Activated T-cell treated with anti-CD3 and anti-CD28 coated beads, Interleukin-2, amount 50 U/mL, for 72 hours (primary cell): ENCODE measurements around the gene OGFRL1. TPM values are rescaled to one million over a fixed set of nuclear protein-coding genes. Genes with fewer than 3 reads are reported as not detected.

Experiments
- ATAC-seq, 2 donors: fragments of 150-1000 bp; cut with Tn5 transposase; replicated peaks in 1 of 2; 2 replicates each; pipeline ENCODE4 v1.10.0; 2021; ENCODE audit warnings: moderate library complexity in 2 of 2, mild to moderate bottlenecking in 1 of 2
- DNase-seq, 2 donors: peaks; one replicate each; pipeline ENCODE4 v3.0.0; 2021 to 2022; ENCODE audit warnings: mixed read lengths in 1 of 2
- H3K27ac Mint-ChIP-seq: one replicate; pipeline ENCODE4 v1.8.0; 2022; ENCODE audit warnings: mild to moderate bottlenecking, moderate library complexity, mixed read lengths
- H3K27me3 Mint-ChIP-seq: one replicate; pipeline ENCODE4 v1.8.0; 2022; ENCODE audit warnings: low read depth, mixed read lengths
- H3K36me3 Mint-ChIP-seq, 2 donors: one replicate each; pipeline ENCODE4 v1.8.0; 2022; ENCODE audit warnings: mixed read lengths in 2 of 2, mild to moderate bottlenecking in 1 of 2; ENCODE audit not compliant: insufficient read depth in 2 of 2
- H3K4me1 Mint-ChIP-seq: one replicate; pipeline ENCODE4 v1.8.0; 2022; ENCODE audit warnings: low read depth, mixed read lengths
- H3K4me3 Mint-ChIP-seq, 2 donors: one replicate each; pipeline ENCODE4 v1.8.0; 2022; ENCODE audit warnings: mild to moderate bottlenecking in 2 of 2, mixed read lengths in 2 of 2, moderate library complexity in 2 of 2
- H3K9me3 Mint-ChIP-seq, 2 donors: one replicate each; pipeline ENCODE4 v1.8.0; 2022; ENCODE audit warnings: mixed read lengths in 2 of 2
- total RNA-seq, 2 donors: library from RNA; stranded (reverse); gene quantifications; one replicate each; pipeline ENCODE4 v1.2.3, GENCODE V29; 2022

The OGFRL1 gene
- total RNA-seq = 1 to 10 TPM; 6.0 to 6.7 TPM

GRCh38 chr6:71288228-71289038 is at the start of gene OGFRL1:
Gene OGFRL1, plus strand, starts transcription at chr6:71288811. Its CDS starts 126 bp downstream, at chr6:71288937.
- H3K4me1 Mint-ChIP-seq = peaks cover 39% of the 10 kb centered on the region
- peak; percentile 76 to 81 for DNase-seq
- peaks cover 9% of the 10 kb centered on the region for H3K27me3 Mint-ChIP-seq
- peak; percentile 90 to 92 for ATAC-seq
- no peaks in the 10 kb centered on the region for H3K9me3 Mint-ChIP-seq
- H3K4me3 Mint-ChIP-seq = peak within 1 kb of the TSS; percentile 83 to 90
- peak within 1 kb of the TSS; percentile 44 for H3K27ac Mint-ChIP-seq
- H3K36me3 Mint-ChIP-seq = peaks cover 0 to 4% of the 10 kb centered on the region in 2 donors

- Mint-ChIP-seq H3K27ac (no peak overlapping the region), H3K4me3 (no peak overlapping the region), H3K9me3 (peaks cover 2 to 3% of the 10 kb centered on the region in 2 donors), H3K36me3 (no peaks in the 10 kb centered on the region), H3K27me3 (peaks cover 26% of the 10 kb centered on the region), H3K4me1 (no peaks in the 10 kb centered on the region)
- DNase-seq (no peak), ATAC-seq (no peak)
Observed at GRCh38 chr6:71239694-71240093, 48.9 kb upstream of the OGFRL1 start.

- H3K9me3 Mint-ChIP-seq = peaks cover 2 to 3% of the 10 kb centered on the region in 2 donors
- no peaks in the 10 kb centered on the region for H3K36me3 Mint-ChIP-seq
- H3K27me3 Mint-ChIP-seq = peaks cover 3% of the 10 kb centered on the region
- no peak overlapping the region for H3K4me3 Mint-ChIP-seq
- no peak for ATAC-seq
- H3K27ac Mint-ChIP-seq = no peak overlapping the region
- peaks cover 9% of the 10 kb centered on the region for H3K4me1 Mint-ChIP-seq
- no peak for DNase-seq
Observed at GRCh38 chr6:71245265-71246049, 43.2 kb upstream of the OGFRL1 start.

- ATAC-seq = no peak
- peaks cover 9% of the 10 kb centered on the region for H3K4me1 Mint-ChIP-seq
- H3K4me3 Mint-ChIP-seq = no peak overlapping the region
- H3K27ac Mint-ChIP-seq = no peak overlapping the region
- H3K36me3 Mint-ChIP-seq = no peaks in the 10 kb centered on the region
- no peaks in the 10 kb centered on the region for H3K27me3 Mint-ChIP-seq
- H3K9me3 Mint-ChIP-seq = peaks cover 0 to 2% of the 10 kb centered on the region in 2 donors
- DNase-seq = no peak
Observed at GRCh38 chr6:71246596-71246995, 42.0 kb upstream of the OGFRL1 start.

- H3K36me3 Mint-ChIP-seq = no peaks in the 10 kb centered on the region
- H3K4me1 Mint-ChIP-seq = peaks cover 9% of the 10 kb centered on the region
- no peaks in the 10 kb centered on the region for H3K27me3 Mint-ChIP-seq
- ATAC-seq = peak in 1 of 2 donors; percentile 42
- no peak overlapping the region for H3K4me3 Mint-ChIP-seq
- no peak overlapping the region for H3K27ac Mint-ChIP-seq
- peaks cover 0 to 2% of the 10 kb centered on the region in 2 donors for H3K9me3 Mint-ChIP-seq
- no peak for DNase-seq
Observed at GRCh38 chr6:71248306-71248765, 40.3 kb upstream of the OGFRL1 start.

GRCh38 chr6:71248878-71249544 is 39.6 kb upstream of the OGFRL1 start:
- no peak for ATAC-seq
- Mint-ChIP-seq H3K36me3 (no peaks in the 10 kb centered on the region), H3K27ac (no peak overlapping the region)

GRCh38 chr6:71250099-71250602 is 38.5 kb upstream of the OGFRL1 start:
- ATAC-seq = no peak
- Mint-ChIP-seq H3K36me3 (no peaks in the 10 kb centered on the region), H3K9me3 (no peaks in the 10 kb centered on the region), H3K4me1 (peaks cover 9% of the 10 kb centered on the region), H3K4me3 (no peak overlapping the region), H3K27ac (no peak overlapping the region), H3K27me3 (no peaks in the 10 kb centered on the region)
- DNase-seq = no peak

More at GRCh38 chr6:71248878-71249544, 39.6 kb upstream of the OGFRL1 start:
- Mint-ChIP-seq H3K4me3 (no peak overlapping the region), H3K9me3 (no peaks in the 10 kb centered on the region), H3K4me1 (peaks cover 9% of the 10 kb centered on the region), H3K27me3 (no peaks in the 10 kb centered on the region)
- no peak for DNase-seq

GRCh38 chr6:71252410-71252809 is 36.2 kb upstream of the OGFRL1 start:
- Mint-ChIP-seq H3K36me3 (no peaks in the 10 kb centered on the region), H3K27me3 (no peaks in the 10 kb centered on the region), H3K4me3 (no peak overlapping the region), H3K27ac (no peak overlapping the region), H3K4me1 (peaks cover 9% of the 10 kb centered on the region), H3K9me3 (no peaks in the 10 kb centered on the region)
- no peak for DNase-seq
- ATAC-seq = no peak

GRCh38 chr6:71252960-71253359 is 35.7 kb upstream of the OGFRL1 start:
- Mint-ChIP-seq H3K36me3 (no peaks in the 10 kb centered on the region), H3K27ac (no peak overlapping the region), H3K27me3 (no peaks in the 10 kb centered on the region), H3K4me1 (peaks cover 9% of the 10 kb centered on the region), H3K9me3 (no peaks in the 10 kb centered on the region), H3K4me3 (no peak overlapping the region)
- no peak for ATAC-seq
- DNase-seq = no peak

GRCh38 chr6:71254323-71254722 is 34.3 kb upstream of the OGFRL1 start:
- no peak overlapping the region for H3K4me3 Mint-ChIP-seq
- H3K36me3 Mint-ChIP-seq = no peaks in the 10 kb centered on the region
- no peaks in the 10 kb centered on the region for H3K9me3 Mint-ChIP-seq
- peaks cover 5% of the 10 kb centered on the region for H3K4me1 Mint-ChIP-seq
- ATAC-seq = no peak
- H3K27me3 Mint-ChIP-seq = no peaks in the 10 kb centered on the region
- no peak for DNase-seq
- no peak overlapping the region for H3K27ac Mint-ChIP-seq

- H3K9me3 Mint-ChIP-seq = no peaks in the 10 kb centered on the region
- no peak overlapping the region for H3K27ac Mint-ChIP-seq
- H3K27me3 Mint-ChIP-seq = no peaks in the 10 kb centered on the region
- no peaks in the 10 kb centered on the region for H3K36me3 Mint-ChIP-seq
- no peaks in the 10 kb centered on the region for H3K4me1 Mint-ChIP-seq
- no peak overlapping the region for H3K4me3 Mint-ChIP-seq
- DNase-seq (no peak), ATAC-seq (no peak)
Observed at GRCh38 chr6:71258078-71258866, 30.3 kb upstream of the OGFRL1 start.

- H3K9me3 Mint-ChIP-seq = no peaks in the 10 kb centered on the region
- H3K36me3 Mint-ChIP-seq = no peaks in the 10 kb centered on the region
- DNase-seq (no peak), ATAC-seq (no peak)
- H3K27me3 Mint-ChIP-seq = peaks cover 9% of the 10 kb centered on the region
- no peak overlapping the region for H3K27ac Mint-ChIP-seq
- H3K4me1 Mint-ChIP-seq = no peaks in the 10 kb centered on the region
- no peak overlapping the region for H3K4me3 Mint-ChIP-seq
Observed at GRCh38 chr6:71259888-71260604, 28.6 kb upstream of the OGFRL1 start.
